WTC11 (cell line): Measurements from ENCODE around the gene EEFSEC. TPM values are rescaled to one million over a fixed set of nuclear protein-coding genes. Genes with fewer than 3 reads are reported as not detected.

Experiments
- ATAC-seq: fragments of 200-7000 bp; cut with Tn5 transposase; 2 replicates; pipeline ENCODE4 v1.10.0; 2021; ENCODE audit warnings: mild to moderate bottlenecking, moderate library complexity
- CTCF ChIA-PET: fragments of 300-600 bp; sonication (Branson Sonifier 250); formaldehyde crosslinking; loops from one replicate; lab custom pipeline; 2021; ENCODE audit warnings: antibody characterized with exemption; lab: Charles Lee
- POLR2A ChIA-PET: fragments of 350-600 bp; sonication (Branson Sonifier 250); formaldehyde crosslinking; loops from one replicate; lab custom pipeline; 2021; ENCODE audit warnings: antibody characterized with exemption; lab: Charles Lee
- DNase-seq: peaks from one replicate; pipeline ENCODE4 v3.0.0; 2021; ENCODE audit warnings: low spot score
- H3K27ac Mint-ChIP-seq: 2 replicates; pipeline ENCODE4 v1.8.0; 2021; ENCODE audit warnings: mixed read lengths
- H3K27me3 Mint-ChIP-seq: 2 replicates; pipeline ENCODE4 v1.8.0; 2021; ENCODE audit warnings: low read depth, mild to moderate bottlenecking, moderate library complexity, mixed read lengths
- H3K36me3 Mint-ChIP-seq: 2 replicates; pipeline ENCODE4 v1.8.0; 2021; ENCODE audit warnings: mixed read lengths
- H3K4me1 Mint-ChIP-seq: 2 replicates; pipeline ENCODE4 v1.8.0; 2022; ENCODE audit warnings: mixed read lengths
- H3K4me3 Mint-ChIP-seq: 2 replicates; pipeline ENCODE4 v1.8.0; 2021; ENCODE audit warnings: mild to moderate bottlenecking, moderate library complexity, mixed read lengths
- H3K9me3 Mint-ChIP-seq: 2 replicates; pipeline ENCODE4 v1.8.0; 2021; ENCODE audit warnings: mixed read lengths
- ATF1 ChIP-seq: sonication (generic); formaldehyde crosslinking; IDR thresholded peaks from 2 replicates; pipeline ENCODE4 v1.8.1; 2023; ENCODE audit warnings: mild to moderate bottlenecking, moderate library complexity, missing genetic modification reagents
- CREB1 ChIP-seq: sonication (generic); formaldehyde crosslinking; IDR thresholded peaks from 2 replicates; pipeline ENCODE4 v1.8.0; 2023; ENCODE audit warnings: mild to moderate bottlenecking, missing genetic modification reagents
- CREM ChIP-seq: sonication (generic); formaldehyde crosslinking; IDR thresholded peaks from 2 replicates; pipeline ENCODE4 v1.8.1; 2022; ENCODE audit warnings: mild to moderate bottlenecking, missing genetic modification reagents, moderate library complexity
- EMX1 ChIP-seq: fragments of 250-450 bp; sonication (Bioruptor Pico); IDR thresholded peaks from 2 replicates; pipeline ENCODE4 v1.8.0; 2021; ENCODE audit warnings: mild to moderate bottlenecking
- ESRRA ChIP-seq: sonication (generic); formaldehyde crosslinking; IDR thresholded peaks from 2 replicates; pipeline ENCODE4 v1.8.1; 2022; ENCODE audit warnings: mild to moderate bottlenecking, missing genetic modification reagents, borderline replicate concordance
- FOXK1 ChIP-seq: sonication (generic); formaldehyde crosslinking; IDR thresholded peaks from 2 replicates; pipeline ENCODE4 v1.8.0; 2022; ENCODE audit warnings: mild to moderate bottlenecking, moderate library complexity, missing genetic modification reagents
- GABPB1 ChIP-seq: sonication (generic); formaldehyde crosslinking; IDR thresholded peaks from 2 replicates; pipeline ENCODE4 v1.8.1; 2023; ENCODE audit warnings: mild to moderate bottlenecking, missing genetic modification reagents
- MYBL2 ChIP-seq: sonication (generic); formaldehyde crosslinking; IDR thresholded peaks from 2 replicates; pipeline ENCODE4 v1.8.1; 2023; ENCODE audit warnings: mild to moderate bottlenecking, moderate library complexity, missing genetic modification reagents
- RORB ChIP-seq: fragments of 250-450 bp; sonication (Bioruptor Pico); IDR thresholded peaks from 2 replicates; pipeline ENCODE4 v1.9.0; 2021; ENCODE audit warnings: mild to moderate bottlenecking
- SP1 ChIP-seq: sonication (generic); formaldehyde crosslinking; conservative IDR thresholded peaks from 2 replicates; pipeline ENCODE4 v1.8.1; 2022; ENCODE audit warnings: missing genetic modification reagents
- ZNF423 ChIP-seq: fragments of 250-450 bp; sonication (Bioruptor Pico); IDR thresholded peaks from 2 replicates; pipeline ENCODE4 v2.1.2; 2022; ENCODE audit warnings: mild to moderate bottlenecking, moderate library complexity
- ZNF671 ChIP-seq: fragments of 250-450 bp; sonication (Bioruptor Pico); IDR thresholded peaks from 2 replicates; pipeline ENCODE4 v1.8.0; 2021; ENCODE audit warnings: mild to moderate bottlenecking
- total RNA-seq: library from RNA; stranded (reverse); gene quantifications from 3 replicates; pipeline ENCODE4 v1.2.3, GENCODE V29; 2021
- TF ChIP-seq, protein P1 (sequence below): sonication (generic); formaldehyde crosslinking; IDR thresholded peaks from 2 replicates; pipeline ENCODE4 v1.8.0; 2022; ENCODE audit warnings: missing genetic modification reagents
- TF ChIP-seq, protein P2 (sequence below): sonication (generic); formaldehyde crosslinking; IDR thresholded peaks from 2 replicates; pipeline ENCODE4 v1.8.0; 2022; ENCODE audit warnings: mild to moderate bottlenecking, missing genetic modification reagents
- TF ChIP-seq, protein P3 (sequence below): sonication (generic); formaldehyde crosslinking; IDR thresholded peaks from 2 replicates; pipeline ENCODE4 v1.8.0; 2023; ENCODE audit warnings: missing genetic modification reagents, mild to moderate bottlenecking, borderline replicate concordance
- TF ChIP-seq, protein P4 (sequence below): sonication (generic); formaldehyde crosslinking; IDR thresholded peaks from 2 replicates; pipeline ENCODE4 v1.8.0; 2023; ENCODE audit warnings: missing genetic modification reagents
- TF ChIP-seq, protein P5 (sequence below): sonication (generic); formaldehyde crosslinking; IDR thresholded peaks from 2 replicates; pipeline ENCODE4 v1.8.1; 2023; ENCODE audit warnings: mild to moderate bottlenecking, missing genetic modification reagents
- TF ChIP-seq, protein P6 (sequence below): fragments of 250-450 bp; sonication (Bioruptor Pico); IDR thresholded peaks from 2 replicates; pipeline ENCODE4 v1.9.0; 2021; ENCODE audit warnings: mild to moderate bottlenecking
- TF ChIP-seq, protein P7 (sequence below): sonication (generic); formaldehyde crosslinking; IDR thresholded peaks from 2 replicates; pipeline ENCODE4 v1.8.1; 2023; ENCODE audit warnings: mild to moderate bottlenecking, moderate library complexity, missing genetic modification reagents

Gene EEFSEC
- total RNA-seq, 1 experiment from 2014 or later: 13.7 TPM

DNA sequence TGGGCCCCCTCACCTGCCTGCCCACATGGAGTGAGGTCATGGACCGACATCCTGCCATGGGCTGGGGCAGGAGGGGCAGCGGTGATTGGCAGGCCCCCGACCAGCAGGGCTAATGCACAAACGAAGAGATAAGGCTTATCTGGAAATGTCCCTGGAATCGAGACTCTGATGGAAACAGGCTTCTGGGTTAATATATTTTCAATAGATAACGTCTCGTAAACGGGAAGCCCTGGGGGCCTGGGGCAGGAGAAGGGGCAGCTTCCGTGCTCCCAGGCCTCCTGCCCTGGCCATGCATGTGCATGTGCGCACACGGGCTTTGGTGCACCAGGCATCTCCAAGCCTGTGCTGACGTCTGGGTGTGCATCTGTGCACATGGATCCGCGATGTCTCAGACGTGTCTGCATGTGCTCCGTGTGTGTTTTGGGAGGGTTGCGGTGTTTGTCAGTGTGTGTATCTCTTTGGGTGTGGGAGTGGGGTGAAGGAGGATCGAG lies 258.3 kb downstream of the EEFSEC start:
- Mint-ChIP-seq H3K4me1 (peaks cover 23% of the 10 kb centered on the region), H3K36me3 (no peaks in the 10 kb centered on the region), H3K9me3 (no peaks in the 10 kb centered on the region), H3K27me3 (no peaks in the 10 kb centered on the region), H3K27ac (peak overlapping the region; percentile 34; the same call in 1 of the 2 replicates), H3K4me3 (no peak overlapping the region)
- DNase-seq: no peak
- TF ChIP-seq MYBL2 (CRISPR knock-in tag): no peak
- no peak for TF ChIP-seq RORB (CRISPR knock-in tag)
- TF ChIP-seq SP1: no peak
- TF ChIP-seq, protein P1, sequence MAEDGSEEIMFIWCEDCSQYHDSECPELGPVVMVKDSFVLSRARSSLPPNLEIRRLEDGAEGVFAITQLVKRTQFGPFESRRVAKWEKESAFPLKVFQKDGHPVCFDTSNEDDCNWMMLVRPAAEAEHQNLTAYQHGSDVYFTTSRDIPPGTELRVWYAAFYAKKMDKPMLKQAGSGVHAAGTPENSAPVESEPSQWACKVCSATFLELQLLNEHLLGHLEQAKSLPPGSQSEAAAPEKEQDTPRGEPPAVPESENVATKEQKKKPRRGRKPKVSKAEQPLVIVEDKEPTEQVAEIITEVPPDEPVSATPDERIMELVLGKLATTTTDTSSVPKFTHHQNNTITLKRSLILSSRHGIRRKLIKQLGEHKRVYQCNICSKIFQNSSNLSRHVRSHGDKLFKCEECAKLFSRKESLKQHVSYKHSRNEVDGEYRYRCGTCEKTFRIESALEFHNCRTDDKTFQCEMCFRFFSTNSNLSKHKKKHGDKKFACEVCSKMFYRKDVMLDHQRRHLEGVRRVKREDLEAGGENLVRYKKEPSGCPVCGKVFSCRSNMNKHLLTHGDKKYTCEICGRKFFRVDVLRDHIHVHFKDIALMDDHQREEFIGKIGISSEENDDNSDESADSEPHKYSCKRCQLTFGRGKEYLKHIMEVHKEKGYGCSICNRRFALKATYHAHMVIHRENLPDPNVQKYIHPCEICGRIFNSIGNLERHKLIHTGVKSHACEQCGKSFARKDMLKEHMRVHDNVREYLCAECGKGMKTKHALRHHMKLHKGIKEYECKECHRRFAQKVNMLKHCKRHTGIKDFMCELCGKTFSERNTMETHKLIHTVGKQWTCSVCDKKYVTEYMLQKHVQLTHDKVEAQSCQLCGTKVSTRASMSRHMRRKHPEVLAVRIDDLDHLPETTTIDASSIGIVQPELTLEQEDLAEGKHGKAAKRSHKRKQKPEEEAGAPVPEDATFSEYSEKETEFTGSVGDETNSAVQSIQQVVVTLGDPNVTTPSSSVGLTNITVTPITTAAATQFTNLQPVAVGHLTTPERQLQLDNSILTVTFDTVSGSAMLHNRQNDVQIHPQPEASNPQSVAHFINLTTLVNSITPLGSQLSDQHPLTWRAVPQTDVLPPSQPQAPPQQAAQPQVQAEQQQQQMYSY (CRISPR knock-in tag): no peak
- TF ChIP-seq, protein P2, sequence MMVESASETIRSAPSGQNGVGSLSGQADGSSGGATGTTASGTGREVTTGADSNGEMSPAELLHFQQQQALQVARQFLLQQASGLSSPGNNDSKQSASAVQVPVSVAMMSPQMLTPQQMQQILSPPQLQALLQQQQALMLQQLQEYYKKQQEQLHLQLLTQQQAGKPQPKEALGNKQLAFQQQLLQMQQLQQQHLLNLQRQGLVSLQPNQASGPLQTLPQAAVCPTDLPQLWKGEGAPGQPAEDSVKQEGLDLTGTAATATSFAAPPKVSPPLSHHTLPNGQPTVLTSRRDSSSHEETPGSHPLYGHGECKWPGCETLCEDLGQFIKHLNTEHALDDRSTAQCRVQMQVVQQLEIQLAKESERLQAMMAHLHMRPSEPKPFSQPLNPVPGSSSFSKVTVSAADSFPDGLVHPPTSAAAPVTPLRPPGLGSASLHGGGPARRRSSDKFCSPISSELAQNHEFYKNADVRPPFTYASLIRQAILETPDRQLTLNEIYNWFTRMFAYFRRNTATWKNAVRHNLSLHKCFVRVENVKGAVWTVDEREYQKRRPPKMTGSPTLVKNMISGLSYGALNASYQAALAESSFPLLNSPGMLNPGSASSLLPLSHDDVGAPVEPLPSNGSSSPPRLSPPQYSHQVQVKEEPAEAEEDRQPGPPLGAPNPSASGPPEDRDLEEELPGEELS: no peak
- TF ChIP-seq, protein P3, sequence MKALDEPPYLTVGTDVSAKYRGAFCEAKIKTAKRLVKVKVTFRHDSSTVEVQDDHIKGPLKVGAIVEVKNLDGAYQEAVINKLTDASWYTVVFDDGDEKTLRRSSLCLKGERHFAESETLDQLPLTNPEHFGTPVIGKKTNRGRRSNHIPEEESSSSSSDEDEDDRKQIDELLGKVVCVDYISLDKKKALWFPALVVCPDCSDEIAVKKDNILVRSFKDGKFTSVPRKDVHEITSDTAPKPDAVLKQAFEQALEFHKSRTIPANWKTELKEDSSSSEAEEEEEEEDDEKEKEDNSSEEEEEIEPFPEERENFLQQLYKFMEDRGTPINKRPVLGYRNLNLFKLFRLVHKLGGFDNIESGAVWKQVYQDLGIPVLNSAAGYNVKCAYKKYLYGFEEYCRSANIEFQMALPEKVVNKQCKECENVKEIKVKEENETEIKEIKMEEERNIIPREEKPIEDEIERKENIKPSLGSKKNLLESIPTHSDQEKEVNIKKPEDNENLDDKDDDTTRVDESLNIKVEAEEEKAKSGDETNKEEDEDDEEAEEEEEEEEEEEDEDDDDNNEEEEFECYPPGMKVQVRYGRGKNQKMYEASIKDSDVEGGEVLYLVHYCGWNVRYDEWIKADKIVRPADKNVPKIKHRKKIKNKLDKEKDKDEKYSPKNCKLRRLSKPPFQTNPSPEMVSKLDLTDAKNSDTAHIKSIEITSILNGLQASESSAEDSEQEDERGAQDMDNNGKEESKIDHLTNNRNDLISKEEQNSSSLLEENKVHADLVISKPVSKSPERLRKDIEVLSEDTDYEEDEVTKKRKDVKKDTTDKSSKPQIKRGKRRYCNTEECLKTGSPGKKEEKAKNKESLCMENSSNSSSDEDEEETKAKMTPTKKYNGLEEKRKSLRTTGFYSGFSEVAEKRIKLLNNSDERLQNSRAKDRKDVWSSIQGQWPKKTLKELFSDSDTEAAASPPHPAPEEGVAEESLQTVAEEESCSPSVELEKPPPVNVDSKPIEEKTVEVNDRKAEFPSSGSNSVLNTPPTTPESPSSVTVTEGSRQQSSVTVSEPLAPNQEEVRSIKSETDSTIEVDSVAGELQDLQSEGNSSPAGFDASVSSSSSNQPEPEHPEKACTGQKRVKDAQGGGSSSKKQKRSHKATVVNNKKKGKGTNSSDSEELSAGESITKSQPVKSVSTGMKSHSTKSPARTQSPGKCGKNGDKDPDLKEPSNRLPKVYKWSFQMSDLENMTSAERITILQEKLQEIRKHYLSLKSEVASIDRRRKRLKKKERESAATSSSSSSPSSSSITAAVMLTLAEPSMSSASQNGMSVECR: no peak
- no peak for TF ChIP-seq FOXK1 (CRISPR knock-in tag)
- TF ChIP-seq ESRRA (CRISPR knock-in tag): no peak
- no peak for TF ChIP-seq CREB1 (CRISPR knock-in tag)
- no peak for TF ChIP-seq ZNF671 (CRISPR knock-in tag)
- TF ChIP-seq, protein P4, sequence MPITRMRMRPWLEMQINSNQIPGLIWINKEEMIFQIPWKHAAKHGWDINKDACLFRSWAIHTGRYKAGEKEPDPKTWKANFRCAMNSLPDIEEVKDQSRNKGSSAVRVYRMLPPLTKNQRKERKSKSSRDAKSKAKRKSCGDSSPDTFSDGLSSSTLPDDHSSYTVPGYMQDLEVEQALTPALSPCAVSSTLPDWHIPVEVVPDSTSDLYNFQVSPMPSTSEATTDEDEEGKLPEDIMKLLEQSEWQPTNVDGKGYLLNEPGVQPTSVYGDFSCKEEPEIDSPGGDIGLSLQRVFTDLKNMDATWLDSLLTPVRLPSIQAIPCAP: no peak
- TF ChIP-seq, protein P5, sequence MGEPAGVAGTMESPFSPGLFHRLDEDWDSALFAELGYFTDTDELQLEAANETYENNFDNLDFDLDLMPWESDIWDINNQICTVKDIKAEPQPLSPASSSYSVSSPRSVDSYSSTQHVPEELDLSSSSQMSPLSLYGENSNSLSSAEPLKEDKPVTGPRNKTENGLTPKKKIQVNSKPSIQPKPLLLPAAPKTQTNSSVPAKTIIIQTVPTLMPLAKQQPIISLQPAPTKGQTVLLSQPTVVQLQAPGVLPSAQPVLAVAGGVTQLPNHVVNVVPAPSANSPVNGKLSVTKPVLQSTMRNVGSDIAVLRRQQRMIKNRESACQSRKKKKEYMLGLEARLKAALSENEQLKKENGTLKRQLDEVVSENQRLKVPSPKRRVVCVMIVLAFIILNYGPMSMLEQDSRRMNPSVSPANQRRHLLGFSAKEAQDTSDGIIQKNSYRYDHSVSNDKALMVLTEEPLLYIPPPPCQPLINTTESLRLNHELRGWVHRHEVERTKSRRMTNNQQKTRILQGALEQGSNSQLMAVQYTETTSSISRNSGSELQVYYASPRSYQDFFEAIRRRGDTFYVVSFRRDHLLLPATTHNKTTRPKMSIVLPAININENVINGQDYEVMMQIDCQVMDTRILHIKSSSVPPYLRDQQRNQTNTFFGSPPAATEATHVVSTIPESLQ (CRISPR knock-in tag): no peak
- no peak for TF ChIP-seq EMX1
- no peak for TF ChIP-seq ATF1 (CRISPR knock-in tag)
- no peak for TF ChIP-seq ZNF423 (CRISPR knock-in tag)
- TF ChIP-seq CREM (CRISPR knock-in tag): no peak
- TF ChIP-seq, protein P6, sequence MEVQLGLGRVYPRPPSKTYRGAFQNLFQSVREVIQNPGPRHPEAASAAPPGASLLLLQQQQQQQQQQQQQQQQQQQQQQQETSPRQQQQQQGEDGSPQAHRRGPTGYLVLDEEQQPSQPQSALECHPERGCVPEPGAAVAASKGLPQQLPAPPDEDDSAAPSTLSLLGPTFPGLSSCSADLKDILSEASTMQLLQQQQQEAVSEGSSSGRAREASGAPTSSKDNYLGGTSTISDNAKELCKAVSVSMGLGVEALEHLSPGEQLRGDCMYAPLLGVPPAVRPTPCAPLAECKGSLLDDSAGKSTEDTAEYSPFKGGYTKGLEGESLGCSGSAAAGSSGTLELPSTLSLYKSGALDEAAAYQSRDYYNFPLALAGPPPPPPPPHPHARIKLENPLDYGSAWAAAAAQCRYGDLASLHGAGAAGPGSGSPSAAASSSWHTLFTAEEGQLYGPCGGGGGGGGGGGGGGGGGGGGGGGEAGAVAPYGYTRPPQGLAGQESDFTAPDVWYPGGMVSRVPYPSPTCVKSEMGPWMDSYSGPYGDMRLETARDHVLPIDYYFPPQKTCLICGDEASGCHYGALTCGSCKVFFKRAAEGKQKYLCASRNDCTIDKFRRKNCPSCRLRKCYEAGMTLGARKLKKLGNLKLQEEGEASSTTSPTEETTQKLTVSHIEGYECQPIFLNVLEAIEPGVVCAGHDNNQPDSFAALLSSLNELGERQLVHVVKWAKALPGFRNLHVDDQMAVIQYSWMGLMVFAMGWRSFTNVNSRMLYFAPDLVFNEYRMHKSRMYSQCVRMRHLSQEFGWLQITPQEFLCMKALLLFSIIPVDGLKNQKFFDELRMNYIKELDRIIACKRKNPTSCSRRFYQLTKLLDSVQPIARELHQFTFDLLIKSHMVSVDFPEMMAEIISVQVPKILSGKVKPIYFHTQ (CRISPR knock-in tag): no peak
- TF ChIP-seq, protein P7, sequence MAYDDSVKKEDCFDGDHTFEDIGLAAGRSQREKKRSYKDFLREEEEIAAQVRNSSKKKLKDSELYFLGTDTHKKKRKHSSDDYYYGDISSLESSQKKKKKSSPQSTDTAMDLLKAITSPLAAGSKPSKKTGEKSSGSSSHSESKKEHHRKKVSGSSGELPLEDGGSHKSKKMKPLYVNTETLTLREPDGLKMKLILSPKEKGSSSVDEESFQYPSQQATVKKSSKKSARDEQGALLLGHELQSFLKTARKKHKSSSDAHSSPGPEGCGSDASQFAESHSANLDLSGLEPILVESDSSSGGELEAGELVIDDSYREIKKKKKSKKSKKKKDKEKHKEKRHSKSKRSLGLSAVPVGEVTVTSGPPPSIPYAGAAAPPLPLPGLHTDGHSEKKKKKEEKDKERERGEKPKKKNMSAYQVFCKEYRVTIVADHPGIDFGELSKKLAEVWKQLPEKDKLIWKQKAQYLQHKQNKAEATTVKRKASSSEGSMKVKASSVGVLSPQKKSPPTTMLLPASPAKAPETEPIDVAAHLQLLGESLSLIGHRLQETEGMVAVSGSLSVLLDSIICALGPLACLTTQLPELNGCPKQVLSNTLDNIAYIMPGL (CRISPR knock-in tag): no peak
- TF ChIP-seq GABPB1 (CRISPR knock-in tag): no peak
- POLR2A ChIA-PET: no interaction called here
- CTCF ChIA-PET: interaction anchor here (0.8 to 2.2 kb wide), 3 partner anchors 14 to 86 kb away, joined by 3 to 10 read pairs (median 4); no protein-coding TSS in a partner anchor
- ATAC-seq: no peak
